Dendritic cell treated with granulocyte-macrophage colony-stimulating factor and Interleukin-4, amounts not matched to agents 40 ng/mL and 50 ng/mL, for 4 days (primary cell): ENCODE measurements around the gene FNDC7.

Source experiments
- H3K27ac Mint-ChIP-seq: one replicate; pipeline ENCODE4 v1.8.0; 2022; ENCODE audit warnings: mild to moderate bottlenecking, mixed read lengths
- H3K27me3 Mint-ChIP-seq: one replicate; pipeline ENCODE4 v1.8.0; 2022; ENCODE audit warnings: mild to moderate bottlenecking, mixed read lengths
- H3K36me3 Mint-ChIP-seq: one replicate; pipeline ENCODE4 v1.8.0; 2022; ENCODE audit warnings: low read depth, mixed read lengths
- H3K4me1 Mint-ChIP-seq: one replicate; pipeline ENCODE4 v1.8.0; 2022; ENCODE audit warnings: low read depth, mixed read lengths
- H3K4me3 Mint-ChIP-seq: one replicate; pipeline ENCODE4 v1.8.0; 2022; ENCODE audit warnings: mild to moderate bottlenecking, moderate library complexity, mixed read lengths
- H3K9me3 Mint-ChIP-seq: one replicate; pipeline ENCODE4 v1.8.0; 2022; ENCODE audit warnings: mixed read lengths
- intact Hi-C: fragments of 100-400 bp; cut with micrococcal nuclease; formaldehyde crosslinking; loops from one replicate; pipeline ENCODE4 v1.15.0; 2022

FNDC7 gene

DNA sequence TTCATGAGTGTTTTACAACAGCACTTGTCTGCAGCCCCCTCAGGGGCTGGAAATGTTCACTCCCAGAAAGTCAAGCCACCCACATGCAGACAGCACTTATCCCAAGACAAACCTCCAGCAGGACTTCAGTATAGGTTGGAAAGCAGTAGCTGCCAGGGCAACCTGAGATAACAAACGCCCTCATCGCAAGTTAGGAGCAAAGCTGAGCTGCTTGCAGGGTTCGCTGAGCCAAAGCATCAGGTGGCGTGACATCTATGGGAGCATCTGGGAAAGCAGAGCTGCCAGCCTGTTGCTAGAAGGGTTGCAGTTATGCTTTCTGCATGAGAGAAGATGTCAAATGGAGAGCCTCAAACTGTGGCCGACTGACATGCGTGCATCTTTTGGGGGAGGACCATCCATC, 29.5 kb downstream of the FNDC7 start:
- Mint-ChIP-seq H3K36me3 (peaks cover 11% of the 10 kb centered on the region), H3K9me3 (no peaks in the 10 kb centered on the region), H3K4me3 (no peak overlapping the region), H3K4me1 (peaks cover 9% of the 10 kb centered on the region), H3K27ac (no peak overlapping the region), H3K27me3 (peaks cover 4% of the 10 kb centered on the region)
- intact Hi-C loops, result no loop called here

DNA sequence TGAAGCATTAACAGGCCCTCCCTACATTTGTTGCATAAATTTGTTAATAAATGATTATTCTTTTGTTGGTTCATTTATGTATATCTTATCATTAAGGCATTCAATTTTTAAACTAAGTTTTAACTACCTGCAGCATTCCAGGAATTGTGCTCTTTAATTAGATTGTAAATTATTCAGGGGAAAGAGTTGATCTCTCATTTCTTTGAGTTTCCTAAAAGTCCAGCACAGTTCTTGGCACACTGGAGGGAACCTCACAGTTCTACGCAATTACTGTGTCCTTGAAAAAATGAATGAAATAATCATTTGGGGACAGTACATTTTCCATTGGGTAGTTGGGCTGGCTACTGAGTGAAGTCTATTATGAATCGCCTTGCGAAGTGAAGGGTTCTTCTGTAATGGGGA, 33.3 kb downstream of the FNDC7 start:
- Mint-ChIP-seq H3K9me3 (no peaks in the 10 kb centered on the region), H3K27me3 (peaks cover 2% of the 10 kb centered on the region), H3K36me3 (peaks cover 39% of the 10 kb centered on the region), H3K4me3 (no peak overlapping the region), H3K27ac (peak overlapping the region; percentile 100), H3K4me1 (peaks cover 36% of the 10 kb centered on the region)
- intact Hi-C loops, result loop anchor here (2.0 kb wide), 2 partner anchors 53 to 189 kb away; partner anchors contain the start of gene PRPF38B

DNA sequence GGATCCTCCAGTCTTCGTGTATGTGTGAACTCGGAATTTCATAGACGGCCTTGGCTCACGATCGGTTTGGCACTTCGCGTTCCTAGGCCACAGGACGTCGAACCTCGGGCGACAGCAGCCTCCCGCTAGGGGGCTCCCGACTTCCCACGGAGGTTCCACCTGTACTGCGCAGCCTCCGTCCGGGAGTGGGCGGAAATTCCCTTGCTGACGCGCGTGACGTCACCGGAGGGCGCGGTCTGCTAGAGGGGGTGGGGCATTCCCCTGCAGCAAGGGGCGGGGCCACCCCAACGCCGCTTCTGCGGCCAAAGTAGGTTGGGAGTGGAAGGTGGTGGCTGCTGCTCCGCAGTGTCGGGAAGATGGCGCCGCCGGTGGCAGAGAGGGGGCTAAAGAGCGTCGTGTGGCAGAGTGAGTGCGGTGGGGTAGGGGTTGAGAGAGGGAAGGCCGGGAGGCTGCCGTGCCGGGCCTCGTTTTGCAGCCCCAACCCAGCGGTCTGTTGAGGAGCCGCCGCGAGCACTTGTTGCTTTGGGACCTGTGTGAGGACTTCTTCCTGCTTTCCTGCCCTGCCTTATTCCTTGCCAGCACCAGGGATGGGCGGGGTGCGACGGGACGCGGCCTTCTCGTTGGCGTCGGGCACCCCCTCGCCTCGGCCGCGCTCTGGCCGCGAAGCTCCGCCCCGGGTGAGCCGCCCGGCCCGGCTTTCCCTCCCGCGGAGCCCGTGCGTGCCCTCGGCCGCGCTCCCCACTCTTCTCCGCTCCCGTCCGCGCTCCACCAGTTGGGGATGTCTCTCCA, 33.9 kb downstream of the FNDC7 start, which contains the start of gene STXBP3:
Gene STXBP3 (plus strand): TSS at position 293 of the 789 bp plus-strand sequence. CDS start 64 bp downstream, at position 357.
- intact Hi-C loops, result loop anchor here (2.0 kb wide), 2 partner anchors 54 to 190 kb away; partner anchors contain the start of gene PRPF38B
- Mint-ChIP-seq H3K36me3 (peaks cover 41% of the 10 kb centered on the region), H3K9me3 (no peaks in the 10 kb centered on the region), H3K4me1 (peaks cover 38% of the 10 kb centered on the region), H3K27me3 (peaks cover 2% of the 10 kb centered on the region), H3K4me3 (peak within 1 kb of the TSS; percentile 91), H3K27ac (peak within 1 kb of the TSS; percentile 100)

DNA sequence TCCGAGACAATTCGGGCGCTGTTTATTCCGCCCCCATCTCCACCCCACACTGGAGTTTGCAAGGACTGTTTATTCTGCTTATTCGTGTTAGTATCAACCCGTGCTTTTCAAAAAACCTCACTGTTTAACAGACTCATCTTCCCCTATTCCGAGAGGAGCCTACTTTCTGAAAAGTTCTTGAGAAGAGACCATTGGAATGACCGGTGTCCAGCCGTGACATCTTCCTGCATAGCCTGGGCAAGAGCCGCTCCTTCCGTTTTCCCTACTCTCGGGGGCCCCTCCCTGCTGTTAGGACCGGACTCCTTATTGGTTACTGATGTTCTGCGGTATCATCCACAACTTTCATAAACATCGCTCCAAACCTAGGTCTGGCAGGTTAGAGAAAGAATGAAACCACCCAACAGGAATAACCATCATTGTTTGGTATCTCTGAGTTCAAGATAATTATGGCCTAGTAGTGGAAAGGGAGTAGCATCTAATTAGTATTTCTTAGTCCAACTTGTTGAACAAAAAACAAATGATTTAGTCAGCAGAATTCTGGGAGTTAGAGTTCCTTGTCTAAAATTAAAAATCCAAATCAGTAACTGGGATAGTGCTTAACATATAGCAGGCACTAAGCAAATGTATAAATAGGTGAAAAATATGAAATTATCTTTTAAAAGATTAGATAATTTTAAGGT, 34.6 kb downstream of the FNDC7 start:
- Mint-ChIP-seq H3K36me3 (peaks cover 41% of the 10 kb centered on the region), H3K9me3 (no peaks in the 10 kb centered on the region), H3K4me1 (peaks cover 38% of the 10 kb centered on the region), H3K4me3 (peak overlapping the region; percentile 91), H3K27ac (peak overlapping the region; percentile 100), H3K27me3 (no peaks in the 10 kb centered on the region)
- intact Hi-C loops, result loop anchor here (2.0 kb wide), 2 partner anchors 55 to 191 kb away; partner anchors contain the start of gene PRPF38B

DNA sequence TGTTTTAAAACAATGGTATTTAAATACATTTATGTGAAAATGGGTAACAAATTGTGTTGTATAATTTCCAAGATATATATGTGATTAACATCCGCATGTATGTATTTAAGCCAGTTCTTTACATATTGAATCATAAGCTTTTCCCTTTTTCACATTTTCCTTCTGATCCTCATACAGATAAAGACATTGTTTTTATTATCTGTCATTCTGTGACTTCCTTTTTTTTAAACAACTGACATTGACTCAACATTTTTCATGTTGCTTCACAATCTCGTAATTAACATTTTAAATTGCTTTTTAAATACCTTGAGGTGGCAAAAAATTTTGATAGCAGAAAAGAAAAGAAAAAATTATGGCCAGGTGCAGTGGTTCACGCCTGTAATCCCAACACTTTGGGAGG, 35.2 kb downstream of the FNDC7 start:
- no peaks in the 10 kb centered on the region for H3K9me3 Mint-ChIP-seq
- H3K4me1 Mint-ChIP-seq, result peaks cover 32% of the 10 kb centered on the region
- peaks cover 45% of the 10 kb centered on the region for H3K36me3 Mint-ChIP-seq
- H3K27ac Mint-ChIP-seq, result peak overlapping the region; percentile 100
- H3K4me3 Mint-ChIP-seq, result no peak overlapping the region
- no peaks in the 10 kb centered on the region for H3K27me3 Mint-ChIP-seq
- intact Hi-C loops, result loop anchor here (2.0 kb wide), 2 partner anchors 55 to 191 kb away; partner anchors contain the start of gene PRPF38B

DNA sequence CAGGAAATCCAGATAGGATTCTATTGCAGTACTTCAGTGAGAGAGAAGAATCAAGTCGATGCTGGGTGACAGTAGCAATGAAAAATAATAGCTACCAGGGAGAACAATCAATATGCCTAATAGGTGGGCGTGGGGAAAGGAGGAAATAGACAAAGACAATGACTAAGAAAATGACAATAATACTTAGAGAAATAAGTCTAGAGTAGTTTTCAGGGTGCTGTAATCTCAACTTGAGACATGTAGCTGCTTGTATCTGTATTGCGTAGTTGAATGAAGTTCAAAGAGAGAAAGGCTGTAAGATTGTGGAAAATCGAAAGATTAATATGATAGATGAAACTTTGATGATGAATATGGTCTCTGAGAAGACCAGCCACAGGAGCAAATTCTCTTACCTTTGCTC, 36.4 kb downstream of the FNDC7 start:
- no peak overlapping the region for H3K4me3 Mint-ChIP-seq
- no peak overlapping the region for H3K27ac Mint-ChIP-seq

DNA sequence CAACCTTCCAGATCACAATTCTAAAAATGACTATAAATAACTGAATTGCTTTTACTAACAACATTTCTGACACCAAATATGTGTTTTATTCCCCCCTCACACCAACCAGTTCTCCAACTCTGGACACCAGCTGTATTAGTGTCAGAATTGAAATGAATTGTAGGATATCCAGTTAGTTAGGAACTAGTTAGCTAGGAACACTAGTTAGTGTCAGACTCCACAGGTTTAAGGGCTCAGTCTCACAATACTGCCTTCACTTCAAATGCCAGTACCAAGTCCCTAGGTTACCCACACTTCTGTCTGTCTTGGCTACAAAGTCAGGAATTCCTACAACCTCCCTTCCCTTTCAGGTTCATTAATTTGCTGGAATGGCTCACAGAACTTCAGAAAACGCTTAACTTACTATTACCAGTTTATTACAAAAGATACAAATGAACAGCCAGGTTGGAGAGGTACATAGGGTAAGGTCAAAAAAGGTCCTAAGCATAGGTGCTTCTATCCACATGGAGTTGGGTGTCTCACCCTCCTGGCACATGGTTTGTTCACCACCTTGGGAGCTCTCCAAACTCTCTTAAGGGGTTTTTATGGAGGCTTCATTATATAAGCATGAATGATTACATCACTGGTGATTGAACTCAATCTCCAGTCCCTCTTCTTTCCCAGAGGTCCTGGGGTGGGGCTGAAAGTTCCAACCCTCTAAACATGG, 37.9 kb downstream of the FNDC7 start:
- no peaks in the 10 kb centered on the region for H3K27me3 Mint-ChIP-seq
- no peaks in the 10 kb centered on the region for H3K9me3 Mint-ChIP-seq
- H3K4me1 Mint-ChIP-seq, result peaks cover 30% of the 10 kb centered on the region
- no peak overlapping the region for H3K4me3 Mint-ChIP-seq
- H3K36me3 Mint-ChIP-seq, result peaks cover 62% of the 10 kb centered on the region
- H3K27ac Mint-ChIP-seq, result no peak overlapping the region
- intact Hi-C loops, result no loop called here

More for the DNA sequence above, 36.4 kb downstream of the FNDC7 start:
- peaks cover 30% of the 10 kb centered on the region for H3K4me1 Mint-ChIP-seq
- no peaks in the 10 kb centered on the region for H3K9me3 Mint-ChIP-seq
- intact Hi-C loops, result no loop called here
- H3K36me3 Mint-ChIP-seq, result peaks cover 50% of the 10 kb centered on the region
- H3K27me3 Mint-ChIP-seq, result no peaks in the 10 kb centered on the region

DNA sequence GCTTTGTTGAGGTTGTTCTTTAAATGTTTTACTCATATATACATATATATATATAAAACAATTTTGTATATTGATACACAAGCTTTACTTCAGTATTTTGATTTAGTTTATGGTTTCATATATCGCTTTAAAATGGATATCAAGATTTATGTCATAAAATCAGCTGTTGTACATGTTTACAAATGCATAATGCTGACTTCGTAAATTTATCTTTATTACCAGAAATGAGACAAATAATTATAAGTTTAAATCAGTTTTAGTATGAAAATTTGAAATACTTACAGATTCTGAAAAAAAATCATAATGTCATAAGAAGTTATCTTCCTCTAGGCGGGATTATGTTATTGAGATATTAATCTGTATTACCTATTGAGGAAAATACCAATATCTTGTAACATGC, 40.7 kb downstream of the FNDC7 start:
- Mint-ChIP-seq H3K27ac (no peak overlapping the region), H3K4me1 (peaks cover 23% of the 10 kb centered on the region), H3K27me3 (no peaks in the 10 kb centered on the region), H3K36me3 (peaks cover 57% of the 10 kb centered on the region), H3K4me3 (no peak overlapping the region), H3K9me3 (no peaks in the 10 kb centered on the region)
- intact Hi-C loops, result no loop called here

DNA sequence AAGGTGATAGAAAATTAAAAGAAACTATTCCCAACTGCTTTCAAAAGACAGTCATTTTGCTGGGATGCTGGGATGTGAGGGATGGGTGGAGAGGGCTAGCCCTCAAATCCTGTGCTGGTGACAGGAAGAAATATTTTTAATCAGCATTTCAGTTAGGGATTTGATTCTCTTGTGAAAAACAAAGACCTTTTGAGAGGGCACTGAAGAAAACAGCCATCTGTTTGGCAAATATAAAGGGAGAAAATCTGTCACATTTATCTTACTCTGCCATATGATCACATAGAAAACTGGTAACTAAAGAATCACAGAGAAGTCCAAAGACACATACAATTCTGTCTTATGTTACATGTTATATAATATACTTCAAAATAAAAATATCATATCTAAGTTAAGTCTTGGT, 46.1 kb downstream of the FNDC7 start:
- intact Hi-C loops, result loop anchor here (5.0 kb wide), 1 partner anchor 44 kb away; no protein-coding TSS in a partner anchor
- H3K27me3 Mint-ChIP-seq, result no peaks in the 10 kb centered on the region
- H3K4me1 Mint-ChIP-seq, result no peaks in the 10 kb centered on the region
- peaks cover 80% of the 10 kb centered on the region for H3K36me3 Mint-ChIP-seq
- H3K4me3 Mint-ChIP-seq, result no peak overlapping the region
- no peak overlapping the region for H3K27ac Mint-ChIP-seq
- H3K9me3 Mint-ChIP-seq, result no peaks in the 10 kb centered on the region

DNA sequence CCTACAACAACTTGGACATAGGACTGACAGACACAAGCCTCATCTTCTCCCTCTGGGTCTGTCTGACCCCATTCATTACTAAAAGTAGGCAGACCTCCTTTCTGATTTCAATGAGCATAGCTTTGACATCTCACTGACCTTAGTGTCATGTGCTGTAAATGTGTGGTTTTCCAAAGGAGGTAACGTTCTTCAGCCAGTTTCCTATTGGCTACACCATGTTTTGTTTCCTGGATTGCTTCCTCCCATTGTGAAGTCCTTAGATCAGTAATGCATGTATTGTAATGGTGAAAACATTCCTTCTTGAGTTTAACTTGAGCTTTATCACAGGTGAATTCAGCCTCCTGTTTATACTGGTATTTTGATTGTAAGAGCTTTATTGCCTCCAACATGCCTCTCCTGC, 54.4 kb downstream of the FNDC7 start:
- intact Hi-C loops, result no loop called here
- no peak overlapping the region for H3K4me3 Mint-ChIP-seq
- H3K36me3 Mint-ChIP-seq, result peaks cover 35% of the 10 kb centered on the region
- H3K27ac Mint-ChIP-seq, result no peak overlapping the region
- H3K9me3 Mint-ChIP-seq, result no peaks in the 10 kb centered on the region
- no peaks in the 10 kb centered on the region for H3K4me1 Mint-ChIP-seq
- no peaks in the 10 kb centered on the region for H3K27me3 Mint-ChIP-seq

DNA sequence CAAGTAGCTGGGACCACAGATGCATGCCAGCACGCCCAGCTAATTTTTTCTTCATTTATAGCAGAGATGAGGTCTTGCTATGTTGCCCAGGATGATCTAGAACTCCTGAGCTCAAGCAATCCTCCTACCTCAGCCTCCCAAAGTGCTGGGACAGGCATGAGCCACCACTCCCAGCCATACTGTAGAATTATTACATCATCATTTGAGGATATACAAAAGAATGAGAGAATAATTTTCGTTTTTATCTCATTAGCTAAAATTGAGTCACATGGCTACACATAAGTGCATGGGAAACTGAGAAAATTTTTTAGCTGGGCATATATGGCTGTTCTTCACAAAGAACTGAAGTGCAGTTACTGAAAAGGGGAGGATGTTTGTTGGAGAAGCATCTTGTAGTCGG, 55.0 kb downstream of the FNDC7 start:
- Mint-ChIP-seq H3K4me3 (no peak overlapping the region), H3K27ac (no peak overlapping the region), H3K4me1 (no peaks in the 10 kb centered on the region), H3K36me3 (peaks cover 29% of the 10 kb centered on the region), H3K27me3 (no peaks in the 10 kb centered on the region), H3K9me3 (no peaks in the 10 kb centered on the region)
- intact Hi-C loops, result no loop called here

DNA sequence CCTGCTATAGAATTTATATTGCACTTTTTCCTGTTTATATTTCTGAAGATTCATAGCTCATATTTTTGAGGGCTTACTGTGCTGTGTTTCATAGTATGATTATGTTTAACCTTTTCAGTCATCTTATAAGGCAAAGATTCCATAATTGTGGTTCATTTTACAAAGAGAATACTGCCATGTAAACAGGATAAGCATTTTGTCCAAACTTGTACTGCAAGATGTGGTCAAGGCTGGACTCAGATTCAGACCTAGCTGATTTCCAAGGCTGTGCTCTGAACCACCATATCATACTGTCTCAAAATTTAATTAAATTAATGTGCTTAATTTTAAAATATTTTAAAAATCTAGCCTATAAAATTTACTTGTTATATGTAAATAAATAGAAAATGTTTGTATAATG, 65.1 kb downstream of the FNDC7 start:
- Mint-ChIP-seq H3K27ac (no peak overlapping the region), H3K36me3 (peaks cover 82% of the 10 kb centered on the region), H3K4me1 (no peaks in the 10 kb centered on the region), H3K9me3 (no peaks in the 10 kb centered on the region), H3K27me3 (no peaks in the 10 kb centered on the region), H3K4me3 (no peak overlapping the region)
- intact Hi-C loops, result no loop called here

DNA sequence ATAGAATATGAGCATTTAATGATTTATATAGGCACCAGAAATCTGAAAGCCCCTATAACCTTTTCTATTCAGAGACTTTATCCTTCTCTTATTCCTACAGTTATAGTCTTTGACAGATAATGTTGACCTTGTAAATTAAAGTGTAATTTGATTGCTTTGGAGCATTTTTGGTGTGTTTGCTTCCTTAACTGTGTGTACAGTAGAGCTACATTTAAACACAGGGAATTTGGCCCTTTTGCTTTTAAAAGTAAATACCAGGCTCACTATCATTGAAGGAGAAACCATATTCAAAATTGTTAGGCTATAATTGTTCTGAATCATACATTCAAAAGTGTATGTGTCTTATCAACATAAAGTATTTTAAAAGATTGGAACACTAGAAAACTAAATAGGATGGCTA, 66.7 kb downstream of the FNDC7 start:
- H3K36me3 Mint-ChIP-seq, result peaks cover 85% of the 10 kb centered on the region
- H3K27ac Mint-ChIP-seq, result no peak overlapping the region

More for the DNA sequence above, 66.7 kb downstream of the FNDC7 start:
- peaks cover 13% of the 10 kb centered on the region for H3K9me3 Mint-ChIP-seq
- H3K27me3 Mint-ChIP-seq, result no peaks in the 10 kb centered on the region
- no peak overlapping the region for H3K4me3 Mint-ChIP-seq
- H3K4me1 Mint-ChIP-seq, result no peaks in the 10 kb centered on the region
- intact Hi-C loops, result no loop called here
